Limb (tissue), 2 donors: Measurements from ENCODE around the gene MAGEA3.
"Not testable (repeated sequence)": the region's sequence is repeated elsewhere in the genome, so short reads cannot be mapped to it uniquely, and the experiment has no call there.

Source experiments
- DNase-seq, 2 donors: peaks; one replicate each; pipeline ENCODE4 v3.0.0-alpha.2; 2016; ENCODE audit errors: extremely low spot score in 2 of 2

Gene MAGEA3

GRCh38 chrX:152735860-152736511, 37.4 kb downstream of the MAGEA3 start:
- no peak for DNase-seq

DNA sequence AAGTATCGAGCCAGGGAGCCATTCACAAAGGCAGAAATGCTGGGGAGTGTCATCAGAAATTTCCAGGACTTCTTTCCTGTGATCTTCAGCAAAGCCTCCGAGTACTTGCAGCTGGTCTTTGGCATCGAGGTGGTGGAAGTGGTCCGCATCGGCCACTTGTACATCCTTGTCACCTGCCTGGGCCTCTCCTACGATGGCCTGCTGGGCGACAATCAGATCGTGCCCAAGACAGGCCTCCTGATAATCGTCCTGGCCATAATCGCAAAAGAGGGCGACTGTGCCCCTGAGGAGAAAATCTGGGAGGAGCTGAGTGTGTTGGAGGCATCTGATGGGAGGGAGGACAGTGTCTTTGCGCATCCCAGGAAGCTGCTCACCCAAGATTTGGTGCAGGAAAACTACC, 37.9 kb downstream of the MAGEA3 start:
- not testable (repeated sequence) for DNase-seq

- no peak for DNase-seq
These were observed 40.0 kb downstream of the MAGEA3 start for GRCh38 chrX:152738560-152738959.
